SKM-1 treated with dmso at 0.1 percent for 144 hours (cell line): Measurements from ENCODE around the gene NEMF.
"Not testable (repeated sequence)": the region's sequence is repeated elsewhere in the genome, so short reads cannot be mapped to it uniquely, and the experiment has no call there.

Experiments used
- DNase-seq: peaks from one replicate; lab custom pipeline; 2025; ENCODE audit not compliant: unreplicated experiment; lab: John Stamatoyannopoulos, UW

NEMF gene

DNA sequence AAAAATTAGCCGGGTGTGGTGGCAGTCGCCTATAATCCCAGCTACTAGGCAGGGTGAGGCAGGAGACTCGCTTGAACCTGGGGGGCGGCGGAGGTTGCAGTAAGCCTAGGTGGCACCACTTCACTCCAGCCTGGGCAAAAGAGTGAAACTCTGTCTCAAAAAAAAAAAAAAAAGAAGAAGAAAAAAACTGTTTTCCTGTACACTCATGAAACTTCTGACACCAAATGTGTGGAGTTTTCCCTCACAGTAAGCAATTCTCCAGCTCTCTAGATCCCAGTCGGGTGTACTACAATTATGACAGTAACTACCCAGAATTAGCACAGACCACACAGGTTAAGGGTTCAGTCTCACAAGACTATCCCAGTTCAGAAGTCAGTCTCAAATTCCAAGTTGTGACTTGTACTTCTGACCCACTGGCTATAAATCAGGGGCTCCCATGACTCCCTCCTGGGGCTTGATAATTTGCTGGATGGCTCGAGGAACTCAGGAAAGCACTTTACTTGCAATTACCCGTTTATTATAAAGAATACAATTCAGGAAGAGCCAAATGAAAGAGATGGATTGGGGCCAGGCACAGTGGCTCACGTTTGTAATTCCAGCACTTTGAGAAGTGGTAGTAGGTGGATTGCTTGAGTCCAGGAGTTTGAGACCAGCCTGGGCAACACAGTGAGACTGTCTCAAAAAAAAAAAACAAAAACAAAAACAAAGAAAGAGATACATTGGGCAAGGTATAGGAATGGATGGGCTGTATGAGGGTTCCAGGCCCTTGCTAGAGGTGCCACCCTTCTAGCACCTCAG is 27.9 kb upstream of the NEMF start:
- DNase-seq, result no peak

GRCh38 chr14:49879646-49880204 is 27.1 kb upstream of the NEMF start:
- DNase-seq, result peak; percentile 71

- no peak for DNase-seq
Observed at GRCh38 chr14:49876563-49877127, 24.1 kb upstream of the NEMF start.

DNA sequence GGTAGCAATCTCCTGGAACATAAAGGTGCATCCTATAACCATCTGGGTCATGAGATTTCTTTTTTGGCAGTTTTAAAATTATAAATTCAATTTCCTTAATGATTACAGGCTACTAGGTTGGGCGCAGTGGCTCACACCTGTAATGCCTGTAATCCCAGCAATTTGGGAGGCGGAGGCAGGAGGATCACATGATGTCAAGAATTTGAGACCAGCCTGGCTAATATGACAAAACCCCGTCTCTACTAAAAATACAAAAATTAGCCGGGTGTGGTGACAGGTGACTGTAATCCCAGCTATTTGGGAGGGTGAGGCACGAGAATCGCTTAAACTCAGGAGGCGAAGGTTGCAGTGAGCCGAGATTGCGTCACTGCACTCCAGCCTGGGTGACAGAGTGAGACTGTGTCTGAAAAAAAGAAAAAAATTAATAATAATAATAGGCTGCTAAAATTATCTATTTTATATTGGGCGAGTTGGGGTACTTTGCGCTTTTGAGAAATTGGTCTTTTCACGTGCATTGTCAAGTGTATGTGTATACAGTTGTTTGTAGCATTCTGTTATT is 23.1 kb upstream of the NEMF start:
- no peak for DNase-seq

- not testable (repeated sequence) for DNase-seq
Observed at GRCh38 chr14:49873548-49873947, 21.0 kb upstream of the NEMF start.

DNA sequence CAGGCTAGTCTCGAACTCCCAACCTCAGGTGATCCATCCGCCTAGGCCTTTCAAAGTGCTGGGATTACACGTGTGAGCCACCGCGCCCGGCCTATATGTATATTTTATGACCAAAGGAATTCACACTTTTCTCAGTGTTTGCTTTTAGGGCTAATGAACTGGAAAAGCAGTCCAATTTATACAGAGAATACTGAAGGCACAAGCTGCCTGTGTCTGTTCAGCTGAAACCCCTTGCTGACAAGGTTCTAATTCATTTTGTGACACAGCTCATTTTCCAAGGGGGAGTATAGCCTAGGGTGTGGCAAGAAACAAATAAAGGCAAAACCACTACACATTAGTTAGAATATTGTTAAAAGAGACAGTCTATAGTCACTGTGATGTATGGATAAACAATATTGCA is 18.3 kb upstream of the NEMF start:
- no peak for DNase-seq

DNA sequence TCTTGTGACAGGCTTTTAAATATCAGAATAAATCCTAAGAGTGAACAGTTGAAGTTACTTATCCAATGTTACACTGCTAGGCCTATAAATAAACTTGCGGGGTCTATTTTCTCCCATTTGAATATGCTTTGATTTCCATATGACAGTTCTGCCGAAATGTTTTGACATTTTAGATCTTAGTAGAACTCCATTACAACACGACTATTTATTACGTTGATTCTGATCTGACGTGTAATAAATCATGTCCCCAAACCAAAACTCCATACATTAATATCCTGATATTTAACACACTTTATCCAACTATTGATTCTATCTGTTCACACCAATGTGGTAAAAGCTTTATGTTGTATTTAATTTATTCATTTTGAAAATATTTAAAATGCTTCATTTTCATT is 16.1 kb upstream of the NEMF start:
- DNase-seq, result no peak

DNA sequence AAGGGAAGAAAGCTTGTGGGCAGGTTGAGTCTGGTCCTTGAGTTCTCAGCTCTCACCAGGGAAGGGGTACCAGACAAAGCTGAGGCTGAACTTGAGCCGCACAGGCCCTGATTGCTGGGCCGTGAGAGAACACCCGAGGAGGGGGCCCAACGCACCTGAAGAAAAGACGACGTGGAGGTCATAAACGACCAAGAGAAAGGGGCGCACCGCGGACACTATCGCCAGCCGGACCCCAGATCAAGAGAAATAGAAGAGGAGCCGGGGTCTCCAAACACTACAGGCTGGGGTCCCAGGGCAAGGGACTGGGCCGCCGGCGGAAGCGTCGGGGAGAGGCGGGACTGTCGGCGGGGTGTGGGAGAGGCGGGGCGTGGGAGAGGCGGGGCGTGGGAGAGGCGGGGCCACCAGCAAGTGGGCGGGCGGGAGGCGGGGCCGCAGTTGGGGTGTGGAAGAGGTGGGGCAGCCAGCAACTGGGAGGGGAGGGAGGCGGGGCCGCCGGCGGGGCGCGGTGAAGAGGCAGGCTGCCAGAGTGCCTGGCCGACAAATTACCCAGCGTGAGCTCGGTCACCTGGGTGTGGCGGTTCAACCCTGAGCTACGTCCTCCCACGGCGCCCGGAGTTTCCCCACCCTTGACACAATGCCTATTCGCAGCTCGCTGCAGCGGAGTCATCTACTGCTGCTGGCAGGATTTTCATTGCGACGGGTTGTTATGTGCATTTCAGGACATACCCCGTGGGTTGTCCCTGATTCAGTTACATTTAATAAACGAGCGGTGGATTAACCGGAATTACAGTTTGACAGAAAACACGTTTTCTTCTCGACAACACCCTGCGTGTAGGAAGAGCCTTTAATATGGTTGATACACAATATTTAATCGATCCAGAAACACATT is 15.5 kb upstream of the NEMF start:
- peak; percentile 62 for DNase-seq

GRCh38 chr14:49865431-49865859 is 12.9 kb upstream of the NEMF start:
- peak; percentile 23 for DNase-seq

DNA sequence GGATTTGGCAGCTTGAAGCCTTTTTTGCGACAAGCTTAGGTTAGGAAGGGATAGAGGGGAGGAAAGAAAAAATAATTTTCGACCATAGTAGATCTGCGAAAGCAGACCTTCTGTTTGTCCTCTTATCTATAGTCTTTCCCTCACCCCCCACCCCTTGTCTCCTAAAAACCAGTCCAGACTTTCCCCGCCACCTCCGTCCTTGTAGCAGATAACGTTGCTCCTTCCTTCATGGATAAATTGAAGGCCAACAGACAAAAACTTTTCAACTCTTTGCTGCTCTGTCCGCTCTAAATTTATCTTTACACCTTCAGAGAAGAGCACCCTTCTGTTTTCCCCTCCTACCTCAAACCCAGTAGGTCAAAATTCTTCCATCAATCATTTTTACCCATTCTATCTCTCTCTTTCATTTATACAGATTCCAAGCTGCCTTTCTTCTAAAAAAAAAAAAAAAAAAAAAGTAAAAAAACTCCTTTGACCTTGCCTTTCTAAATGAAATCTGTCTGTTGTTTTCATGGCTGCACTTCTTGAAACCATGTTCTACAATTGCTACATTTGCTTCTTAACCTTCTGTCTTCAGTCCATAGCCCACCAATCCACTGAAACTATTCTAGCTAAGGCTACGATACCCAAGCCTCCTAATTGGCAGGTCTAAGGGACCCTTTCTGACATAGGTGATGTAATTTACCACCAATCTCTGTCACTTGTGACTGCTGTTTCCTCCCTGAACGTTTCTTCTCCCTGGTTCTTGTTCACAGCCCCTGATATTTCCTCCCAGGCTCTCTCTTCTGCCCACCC is 11.1 kb upstream of the NEMF start:
- no peak for DNase-seq

- DNase-seq, result peak; percentile 46
Observed at GRCh38 chr14:49862089-49862673, 9.6 kb upstream of the NEMF start.

GRCh38 chr14:49861699-49862088 is 9.1 kb upstream of the NEMF start:
- DNase-seq, result peak; percentile 34

DNA sequence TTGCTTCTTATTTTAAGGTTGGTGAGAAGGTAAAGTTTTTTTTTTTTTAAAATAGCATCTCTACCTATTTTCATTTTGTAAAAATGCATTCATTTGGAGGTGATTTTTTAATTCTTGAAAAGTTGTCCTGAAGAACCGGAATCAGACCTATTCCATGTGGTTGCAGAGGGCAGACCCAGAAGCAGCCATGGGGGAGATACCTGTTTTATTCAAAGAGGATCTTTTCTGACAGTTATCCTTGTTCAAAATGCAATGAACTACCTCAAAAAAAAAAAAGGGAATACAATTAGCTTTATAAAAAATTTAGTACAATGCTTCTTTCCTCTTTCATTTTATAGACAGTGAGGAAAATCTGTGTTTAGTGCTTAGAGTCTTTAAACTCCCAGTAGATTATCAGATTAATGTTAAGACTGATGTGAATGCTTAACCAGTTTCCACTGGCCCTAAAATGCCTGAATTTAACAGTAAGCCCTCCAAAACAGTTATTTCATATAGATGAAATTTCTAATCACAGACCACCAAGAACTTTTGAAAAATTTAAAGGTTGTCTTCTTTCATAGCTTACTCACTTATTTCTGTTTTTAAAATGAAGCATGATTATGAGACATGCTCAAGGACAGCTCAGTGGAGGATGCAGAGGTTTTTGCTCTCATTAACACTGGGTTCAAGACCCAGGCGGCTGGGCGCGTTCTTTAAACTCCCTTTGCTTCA is 8.6 kb upstream of the NEMF start:
- no peak for DNase-seq

DNA sequence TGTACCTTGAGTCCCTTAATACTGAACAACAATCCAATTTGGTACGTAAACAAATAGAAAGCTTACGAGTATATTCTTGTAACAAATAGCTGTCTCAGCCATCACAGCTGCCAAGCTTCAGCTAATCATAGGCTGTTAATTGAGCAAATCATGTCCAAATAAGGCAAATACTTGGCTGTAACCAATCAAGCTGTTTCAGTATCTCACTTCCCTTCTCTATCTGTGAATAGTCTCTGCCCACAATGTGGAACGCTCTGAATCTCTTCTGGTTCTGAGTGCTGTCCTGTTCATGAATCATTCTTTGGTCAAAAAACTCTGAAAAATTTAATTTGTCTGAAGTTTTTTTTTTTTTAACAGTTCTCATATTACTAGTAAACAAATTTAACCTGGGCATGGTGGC is 5.8 kb upstream of the NEMF start:
- no peak for DNase-seq

GRCh38 chr14:49857427-49858003 is 4.9 kb upstream of the NEMF start:
- DNase-seq, result no peak

GRCh38 chr14:49853572-49854375 is 1.2 kb upstream of the NEMF start:
- no peak for DNase-seq

DNA sequence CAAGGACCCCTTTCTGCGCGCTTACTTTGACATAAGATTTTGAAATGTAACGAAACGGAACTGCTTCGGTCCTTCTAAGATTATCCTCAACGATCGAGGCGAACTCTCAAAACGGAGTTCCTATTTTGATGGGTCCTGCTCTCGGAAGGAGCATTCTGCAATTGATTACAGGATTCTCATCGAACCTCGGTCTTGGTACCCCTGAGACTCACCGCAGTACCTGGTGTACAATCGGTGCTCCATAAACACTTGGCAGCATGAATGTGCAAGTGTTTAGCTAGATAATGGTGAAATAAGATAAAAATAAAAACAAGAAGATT is 530 bp upstream of the NEMF start:
- no peak for DNase-seq

- no peak for DNase-seq
Observed at GRCh38 chr14:49851813-49852212, 775 bp downstream of the NEMF start.
